ENCODE measurements around the gene CNOT6L.

The CNOT6L gene

GRCh38 chr4:77854431-77855111 is 35.4 kb upstream of the CNOT6L start:
- H3K4me3 ChIP-seq (replicated peaks in 1 of 2; ENCODE audit: low read depth in 2 of 2, low read length in 2 of 2) = no peak overlapping the region
- DNase-seq (ENCODE audit: low read depth in 2 of 2) = peak; percentile 15 to 40
- no peak for TF ChIP-seq CTCF (IDR thresholded peaks at IDR 0.05; ENCODE audit: low read depth, low read length)

GRCh38 chr4:77852892-77853495 is 33.8 kb upstream of the CNOT6L start:
- no peak for TF ChIP-seq CTCF (IDR thresholded peaks at IDR 0.05; ENCODE audit: low read depth, low read length)
- DNase-seq (ENCODE audit: low read depth in 2 of 2) = no peak
- H3K4me3 ChIP-seq (replicated peaks in 1 of 2; ENCODE audit: low read depth in 2 of 2, low read length in 2 of 2) = no peak overlapping the region

GRCh38 chr4:77849278-77849965 is 30.3 kb upstream of the CNOT6L start:
- H3K4me3 ChIP-seq (replicated peaks in 1 of 2; ENCODE audit: low read depth in 2 of 2, low read length in 2 of 2) = no peak overlapping the region
- no peak for TF ChIP-seq CTCF (IDR thresholded peaks at IDR 0.05; ENCODE audit: low read depth, low read length)
- DNase-seq (ENCODE audit: low read depth in 2 of 2) = no peak

- no peak for TF ChIP-seq CTCF (IDR thresholded peaks at IDR 0.05; ENCODE audit: low read depth, low read length)
- no peak overlapping the region for H3K4me3 ChIP-seq (replicated peaks in 1 of 2; ENCODE audit: low read depth in 2 of 2, low read length in 2 of 2)
- no peak for DNase-seq (ENCODE audit: low read depth in 2 of 2)
These were observed 29.3 kb upstream of the CNOT6L start for GRCh38 chr4:77848508-77848907.

GRCh38 chr4:77845929-77846328 is 26.8 kb upstream of the CNOT6L start:
- no peak for DNase-seq (ENCODE audit: low read depth in 2 of 2)
- no peak for TF ChIP-seq CTCF (IDR thresholded peaks at IDR 0.05; ENCODE audit: low read depth, low read length)
- H3K4me3 ChIP-seq (replicated peaks in 1 of 2; ENCODE audit: low read depth in 2 of 2, low read length in 2 of 2) = no peak overlapping the region

- DNase-seq (ENCODE audit: low read depth in 2 of 2) = no peak
- no peak for TF ChIP-seq CTCF (IDR thresholded peaks at IDR 0.05; ENCODE audit: low read depth, low read length)
- no peak overlapping the region for H3K4me3 ChIP-seq (replicated peaks in 1 of 2; ENCODE audit: low read depth in 2 of 2, low read length in 2 of 2)
These were observed 26.2 kb upstream of the CNOT6L start for GRCh38 chr4:77845400-77845799.

All from cardiac fibroblast (primary cell).